GM23338 (cell line): Measurements from ENCODE around the gene SLC10A2.

Experiments
- EZH2 ChIP-seq: fragments of 200-600 bp; sonication (generic); IDR thresholded peaks from one replicate; pipeline ENCODE4 v1.8.0; 2017; ENCODE audit warnings: antibody characterized with exemption, mild to moderate bottlenecking, low read depth; ENCODE audit not compliant: unreplicated experiment
- ZNF114 ChIP-seq: fragments of 250-450 bp; sonication (Bioruptor Pico); IDR thresholded peaks from 2 replicates; pipeline ENCODE4 v1.5.0; 2020; ENCODE audit warnings: mild to moderate bottlenecking, moderate library complexity
- TF ChIP-seq, protein P1 (sequence below), 2 experiments: fragments of 200-600 bp in 1 of 2; sonication (generic) in 1 of 2; conservative IDR thresholded peaks; 2 replicates each; pipeline versions ENCODE4 v1.5.1 to v1.6.1; 2016 to 2017; ENCODE audit warnings: antibody characterized with exemption in 2 of 2, low read depth in 2 of 2, mild to moderate bottlenecking in 2 of 2, moderate library complexity in 1 of 2

DNA sequence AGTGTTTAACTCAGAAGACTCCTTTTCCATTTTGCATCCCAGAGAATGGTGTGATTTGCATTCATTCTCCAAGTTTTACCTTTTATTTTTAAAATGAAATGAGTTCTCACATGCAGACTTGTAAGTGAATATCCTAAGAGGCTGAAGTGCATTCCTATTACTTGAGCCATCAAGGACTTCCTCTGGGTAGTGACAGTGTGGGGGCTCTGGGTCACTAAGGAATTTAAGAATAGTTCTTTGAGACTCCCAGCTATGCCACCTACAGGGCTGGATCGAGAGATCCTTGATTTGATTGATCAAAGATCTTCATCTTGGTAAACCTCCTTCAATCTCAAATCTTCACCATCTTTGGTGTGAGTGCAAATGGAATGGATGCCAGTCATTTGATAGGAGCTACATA is 36.3 kb upstream of the SLC10A2 start:
- TF ChIP-seq, protein P1, sequence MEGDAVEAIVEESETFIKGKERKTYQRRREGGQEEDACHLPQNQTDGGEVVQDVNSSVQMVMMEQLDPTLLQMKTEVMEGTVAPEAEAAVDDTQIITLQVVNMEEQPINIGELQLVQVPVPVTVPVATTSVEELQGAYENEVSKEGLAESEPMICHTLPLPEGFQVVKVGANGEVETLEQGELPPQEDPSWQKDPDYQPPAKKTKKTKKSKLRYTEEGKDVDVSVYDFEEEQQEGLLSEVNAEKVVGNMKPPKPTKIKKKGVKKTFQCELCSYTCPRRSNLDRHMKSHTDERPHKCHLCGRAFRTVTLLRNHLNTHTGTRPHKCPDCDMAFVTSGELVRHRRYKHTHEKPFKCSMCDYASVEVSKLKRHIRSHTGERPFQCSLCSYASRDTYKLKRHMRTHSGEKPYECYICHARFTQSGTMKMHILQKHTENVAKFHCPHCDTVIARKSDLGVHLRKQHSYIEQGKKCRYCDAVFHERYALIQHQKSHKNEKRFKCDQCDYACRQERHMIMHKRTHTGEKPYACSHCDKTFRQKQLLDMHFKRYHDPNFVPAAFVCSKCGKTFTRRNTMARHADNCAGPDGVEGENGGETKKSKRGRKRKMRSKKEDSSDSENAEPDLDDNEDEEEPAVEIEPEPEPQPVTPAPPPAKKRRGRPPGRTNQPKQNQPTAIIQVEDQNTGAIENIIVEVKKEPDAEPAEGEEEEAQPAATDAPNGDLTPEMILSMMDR (conservative IDR thresholded peaks at IDR 0.05; ENCODE audit: low read depth in 2 of 2), result no peak
- TF ChIP-seq ZNF114 (CRISPR knock-in tag), result no peak
- TF ChIP-seq EZH2, result no peak
